Motor neuron (in vitro differentiated cells): ENCODE measurements around the gene PFN3. TPM values are rescaled to one million over a fixed set of nuclear protein-coding genes. Genes with fewer than 3 reads are reported as not detected.

Experiments
- ATAC-seq, 8 experiments: fragments of 200-7000 bp; cut with Tn5 transposase; replicated peaks in 6 of 8; 2 replicates each; pipeline ENCODE4 v1.8.0; 2021; ENCODE audit warnings: mild to moderate bottlenecking in 8 of 8, moderate library complexity in 8 of 8
- H3K27ac ChIP-seq, 2 donors: fragments of 250-450 bp; sonication (Bioruptor Pico); 2 replicates each; pipeline ENCODE4 v1.9.0; 2021; ENCODE audit warnings: antibody characterized with exemption in 2 of 2, mild to moderate bottlenecking in 2 of 2, moderate library complexity in 1 of 2
- H3K4me1 ChIP-seq, 2 donors: fragments of 250-450 bp; sonication (Bioruptor Pico); replicated peaks in 1 of 2; 2 replicates each; pipeline ENCODE4 v1.6.1; 2021; ENCODE audit warnings: antibody characterized with exemption in 2 of 2, mild to moderate bottlenecking in 2 of 2, moderate library complexity in 1 of 2
- H3K4me3 ChIP-seq, 5 donors: fragments of 250-450 bp; sonication (Bioruptor Pico); 2 replicates each; pipeline ENCODE4 v1.9.0; 2021; ENCODE audit warnings: antibody characterized with exemption in 5 of 5, mild to moderate bottlenecking in 5 of 5, moderate library complexity in 4 of 5
- WGBS, 10 experiments: fragments of 450-650 bp; shearing (Covaris generic); methylation state at CpG; one replicate each; pipeline ENCODE4 v1.0.0; 2022; 5-methylcytosine and 5-hydroxymethylcytosine counted together
- in situ Hi-C, 9 experiments: fragments of 400-800 bp; cut with MboI; loops; one replicate each; pipeline ENCODE4 v1.15.0; 2021; ENCODE audit warnings: low sequenced_read_pairs in 9 of 9, low pct_unique_long_range_greater_than_20kb in 2 of 9; ENCODE audit not compliant: unreplicated experiment in 9 of 9
- total RNA-seq, 8 experiments: library from RNA; unstranded; fragments of 300-600 nt; gene quantifications; 2 replicates each; pipeline versions ENCODE4 v1.2.3 to v1.2.4, GENCODE V29; 2022

PFN3 gene
- total RNA-seq, 8 experiments from 2014 or later, result 0.92 TPM; not detected in 7

GRCh38 chr5:177405312-177405711, 4.9 kb upstream of the PFN3 start:
- H3K27ac ChIP-seq, result no peak overlapping the region
- no peak overlapping the region for H3K4me3 ChIP-seq
- in situ Hi-C loops, result no loop called here
- H3K4me1 ChIP-seq, result peaks cover 10 to 12% of the 10 kb centered on the region in 2 donors
- WGBS, 10 experiments, result 83% methylated on average over 1 of the region's 2 CpGs; no CpG with 5 or more reads in 9 of the 10 experiments
- no peak for ATAC-seq

- Histone ChIP-seq H3K27ac (peak overlapping the region in 1 of 2 donors; percentile 52), H3K4me1 (peaks cover 10 to 12% of the 10 kb centered on the region in 2 donors), H3K4me3 (peak overlapping the region; percentile 25 to 45 (median 37))
- ATAC-seq, result no peak
- in situ Hi-C loops, result no loop called here
- WGBS, 10 experiments, result 0 to 83% (median 55%) methylated on average over 1 to 4 of the region's 16 CpGs; no CpG with 5 or more reads in 6 of the 10 experiments
Observed at GRCh38 chr5:177404641-177405179, 4.2 kb upstream of the PFN3 start.

- H3K27ac ChIP-seq, result peak overlapping the region in 1 of 2 donors; percentile 52
- ATAC-seq, result peak; percentile 73 to 82 (median 76)
- H3K4me3 ChIP-seq, result peak overlapping the region; percentile 25 to 45 (median 37)
- peaks cover 10 to 12% of the 10 kb centered on the region in 2 donors for H3K4me1 ChIP-seq
- in situ Hi-C loops, result no loop called here
- 0 to 3% (median 1%) methylated on average over 9 to 21 of the region's 93 CpGs; no CpG with 5 or more reads in 5 of the 10 experiments for WGBS, 10 experiments
Observed at GRCh38 chr5:177403792-177404640, 3.6 kb upstream of the PFN3 start.

GRCh38 chr5:177403102-177403791, 2.8 kb upstream of the PFN3 start:
- peak; percentile 9 to 34 (median 24) for ATAC-seq
- H3K4me3 ChIP-seq, result peak overlapping the region; percentile 25 to 45 (median 37)
- peaks cover 10 to 12% of the 10 kb centered on the region in 2 donors for H3K4me1 ChIP-seq
- peak overlapping the region in 1 of 2 donors; percentile 38 for H3K27ac ChIP-seq
- in situ Hi-C loops, result no loop called here
- 0 to 17% methylated on average over 2 to 17 of the region's 61 CpGs; no CpG with 5 or more reads in 8 of the 10 experiments for WGBS, 10 experiments

GRCh38 chr5:177402271-177403043, 2.0 kb upstream of the PFN3 start:
- peak overlapping the region; percentile 25 to 45 (median 37) for H3K4me3 ChIP-seq
- ATAC-seq, result peak; percentile 27 to 72 (median 68)
- H3K27ac ChIP-seq, result peak overlapping the region; percentile 11 to 38
- WGBS, 10 experiments, result 0 to 60% (median 3%) methylated on average over 1 to 20 of the region's 49 CpGs; no CpG with 5 or more reads in 3 of the 10 experiments
- in situ Hi-C loops, result no loop called here
- H3K4me1 ChIP-seq, result peaks cover 10 to 12% of the 10 kb centered on the region in 2 donors

- WGBS, 10 experiments, result 100% methylated on average over 1 to 3 of the region's 16 CpGs; no CpG with 5 or more reads in 8 of the 10 experiments
- no peak for ATAC-seq
Observed at GRCh38 chr5:177397875-177398390, 2.5 kb downstream of the PFN3 start.

GRCh38 chr5:177396807-177397206, 3.7 kb downstream of the PFN3 start:
- peaks cover 0 to 2% of the 10 kb centered on the region in 2 donors for H3K4me1 ChIP-seq
- H3K27ac ChIP-seq, result no peak overlapping the region
- in situ Hi-C loops, result loop anchor here in 2 of 9 experiments (25.0 kb wide), 2 partner anchors 90 to 115 kb away; partner anchors contain the start of genes DDX41 (in 1 of the 2), DOK3 (in 1 of the 2) and PDLIM7 (in 1 of the 2)
- H3K4me3 ChIP-seq, result no peak overlapping the region
- 90 to 100% (median 90%) methylated on average over 1 to 2 of the region's 10 CpGs; no CpG with 5 or more reads in 7 of the 10 experiments for WGBS, 10 experiments
- ATAC-seq, result no peak

More at GRCh38 chr5:177397875-177398390, 2.5 kb downstream of the PFN3 start:
- Histone ChIP-seq H3K27ac (no peak overlapping the region), H3K4me3 (no peak overlapping the region), H3K4me1 (peaks cover 3 to 4% of the 10 kb centered on the region in 2 donors)
- in situ Hi-C loops, result loop anchor here in 2 of 9 experiments (25.0 kb wide), 2 partner anchors 89 to 114 kb away; partner anchors contain the start of genes DDX41 (in 1 of the 2), DOK3 (in 1 of the 2) and PDLIM7 (in 1 of the 2)

- ATAC-seq, result peak in 3 of 8 experiments; percentile 32 to 79 (median 63)
- Histone ChIP-seq H3K4me1 (peaks cover 0 to 2% of the 10 kb centered on the region in 2 donors), H3K4me3 (no peak overlapping the region), H3K27ac (no peak overlapping the region)
- 40% methylated on average over 1 of the region's 8 CpGs; no CpG with 5 or more reads in 9 of the 10 experiments for WGBS, 10 experiments
- in situ Hi-C loops, result loop anchor here in 2 of 9 experiments (25.0 kb wide), 2 partner anchors 91 to 116 kb away; partner anchors contain the start of genes DDX41 (in 1 of the 2), DOK3 (in 1 of the 2) and PDLIM7 (in 1 of the 2)
Observed at GRCh38 chr5:177396078-177396477, 4.4 kb downstream of the PFN3 start.

- no peak for ATAC-seq
- WGBS, 10 experiments, result 0 to 100% (median 60%) methylated on average over 1 to 2 of the region's 5 CpGs; no CpG with 5 or more reads in 5 of the 10 experiments
- in situ Hi-C loops, result loop anchor here in 2 of 9 experiments (25.0 kb wide), 2 partner anchors 93 to 118 kb away; partner anchors contain the start of genes DDX41 (in 1 of the 2), DOK3 (in 1 of the 2) and PDLIM7 (in 1 of the 2)
Observed at GRCh38 chr5:177393990-177394389, 6.5 kb downstream of the PFN3 start.

GRCh38 chr5:177393206-177393765, 7.2 kb downstream of the PFN3 start:
- 80% methylated on average over 1 of the region's 1 CpG; no CpG with 5 or more reads in 8 of the 10 experiments for WGBS, 10 experiments
- ATAC-seq, result no peak
- H3K4me3 ChIP-seq, result no peak overlapping the region
- peaks cover 3 to 4% of the 10 kb centered on the region in 2 donors for H3K4me1 ChIP-seq
- in situ Hi-C loops, result loop anchor here in 2 of 9 experiments (25.0 kb wide), 2 partner anchors 94 to 119 kb away; partner anchors contain the start of genes DDX41 (in 1 of the 2), DOK3 (in 1 of the 2) and PDLIM7 (in 1 of the 2)
- H3K27ac ChIP-seq, result no peak overlapping the region

More at GRCh38 chr5:177393990-177394389, 6.5 kb downstream of the PFN3 start:
- H3K4me3 ChIP-seq, result no peak overlapping the region
- H3K4me1 ChIP-seq, result peaks cover 3 to 4% of the 10 kb centered on the region in 2 donors
- no peak overlapping the region for H3K27ac ChIP-seq

- in situ Hi-C loops, result loop anchor here in 2 of 9 experiments (25.0 kb wide), 2 partner anchors 95 to 120 kb away; partner anchors contain the start of genes DDX41 (in 1 of the 2), DOK3 (in 1 of the 2) and PDLIM7 (in 1 of the 2)
- ATAC-seq, result no peak
- Histone ChIP-seq H3K4me1 (peaks cover 3 to 4% of the 10 kb centered on the region in 2 donors), H3K27ac (no peak overlapping the region), H3K4me3 (no peak overlapping the region)
- 0 to 33% methylated on average over 1 to 4 of the region's 5 CpGs; no CpG with 5 or more reads in 8 of the 10 experiments for WGBS, 10 experiments
Observed at GRCh38 chr5:177392765-177393164, 7.7 kb downstream of the PFN3 start.
